ENCODE measurements around the gene UBQLN2.

UBQLN2 gene

DNA sequence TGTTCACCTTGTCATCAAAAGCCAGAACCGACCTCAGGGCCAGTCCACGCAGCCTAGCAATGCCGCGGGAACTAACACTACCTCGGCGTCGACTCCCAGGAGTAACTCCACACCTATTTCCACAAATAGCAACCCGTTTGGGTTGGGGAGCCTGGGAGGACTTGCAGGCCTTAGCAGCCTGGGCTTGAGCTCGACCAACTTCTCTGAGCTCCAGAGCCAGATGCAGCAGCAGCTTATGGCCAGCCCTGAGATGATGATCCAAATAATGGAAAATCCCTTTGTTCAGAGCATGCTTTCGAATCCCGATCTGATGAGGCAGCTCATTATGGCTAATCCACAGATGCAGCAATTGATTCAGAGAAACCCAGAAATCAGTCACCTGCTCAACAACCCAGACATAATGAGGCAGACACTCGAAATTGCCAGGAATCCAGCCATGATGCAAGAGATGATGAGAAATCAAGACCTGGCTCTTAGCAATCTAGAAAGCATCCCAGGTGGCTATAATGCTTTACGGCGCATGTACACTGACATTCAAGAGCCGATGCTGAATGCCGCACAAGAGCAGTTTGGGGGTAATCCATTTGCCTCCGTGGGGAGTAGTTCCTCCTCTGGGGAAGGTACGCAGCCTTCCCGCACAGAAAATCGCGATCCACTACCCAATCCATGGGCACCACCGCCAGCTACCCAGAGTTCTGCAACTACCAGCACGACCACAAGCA is 898 bp downstream of the UBQLN2 start:
- H3K36me3 ChIP-seq (ENCODE audit: control insufficient read depth, low read length): peaks cover 33% of the 10 kb centered on the region
- no peaks in the 10 kb centered on the region for H3K9me2 ChIP-seq (replicated peaks; ENCODE audit: control insufficient read depth, low read length)
- H3K9me3 ChIP-seq (ENCODE audit: control insufficient read depth, insufficient read depth, low read length): no peaks in the 10 kb centered on the region
- H3K27me3 ChIP-seq (ENCODE audit: control insufficient read depth, low read length): no peaks in the 10 kb centered on the region
- no peak for TF ChIP-seq EZH2phosphoT487 (IDR thresholded peaks at IDR 0.05; ENCODE audit: borderline replicate concordance, low read length)
- TF ChIP-seq, protein P1, sequence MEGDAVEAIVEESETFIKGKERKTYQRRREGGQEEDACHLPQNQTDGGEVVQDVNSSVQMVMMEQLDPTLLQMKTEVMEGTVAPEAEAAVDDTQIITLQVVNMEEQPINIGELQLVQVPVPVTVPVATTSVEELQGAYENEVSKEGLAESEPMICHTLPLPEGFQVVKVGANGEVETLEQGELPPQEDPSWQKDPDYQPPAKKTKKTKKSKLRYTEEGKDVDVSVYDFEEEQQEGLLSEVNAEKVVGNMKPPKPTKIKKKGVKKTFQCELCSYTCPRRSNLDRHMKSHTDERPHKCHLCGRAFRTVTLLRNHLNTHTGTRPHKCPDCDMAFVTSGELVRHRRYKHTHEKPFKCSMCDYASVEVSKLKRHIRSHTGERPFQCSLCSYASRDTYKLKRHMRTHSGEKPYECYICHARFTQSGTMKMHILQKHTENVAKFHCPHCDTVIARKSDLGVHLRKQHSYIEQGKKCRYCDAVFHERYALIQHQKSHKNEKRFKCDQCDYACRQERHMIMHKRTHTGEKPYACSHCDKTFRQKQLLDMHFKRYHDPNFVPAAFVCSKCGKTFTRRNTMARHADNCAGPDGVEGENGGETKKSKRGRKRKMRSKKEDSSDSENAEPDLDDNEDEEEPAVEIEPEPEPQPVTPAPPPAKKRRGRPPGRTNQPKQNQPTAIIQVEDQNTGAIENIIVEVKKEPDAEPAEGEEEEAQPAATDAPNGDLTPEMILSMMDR (IDR thresholded peaks at IDR 0.05; ENCODE audit: low read depth, low read length, poor library complexity, severe bottlenecking): no peak
- H3K4me2 ChIP-seq (ENCODE audit: low read length): peak overlapping the region; percentile 86
- peaks cover 3% of the 10 kb centered on the region; the same call in 1 of the 2 replicates for H4K20me1 ChIP-seq (ENCODE audit: control insufficient read depth, insufficient read depth, low read depth, low read length)
- peak overlapping the region; percentile 92 for H3K4me3 ChIP-seq (ENCODE audit: low read length)
- peaks cover 59% of the 10 kb centered on the region for H3K79me2 ChIP-seq (ENCODE audit: control insufficient read depth, low read length)
- peak overlapping the region; percentile 85 for H3K27ac ChIP-seq (ENCODE audit: low read depth, low read length)
- peaks cover 14% of the 10 kb centered on the region for H3K4me1 ChIP-seq (ENCODE audit: control insufficient read depth, low read length)
- H3F3A ChIP-seq (ENCODE audit: control insufficient read depth, insufficient read depth): 0 out of 2 replicates have a peak, but pooled peaks cover 5% of the 10 kb centered on the region

DNA sequence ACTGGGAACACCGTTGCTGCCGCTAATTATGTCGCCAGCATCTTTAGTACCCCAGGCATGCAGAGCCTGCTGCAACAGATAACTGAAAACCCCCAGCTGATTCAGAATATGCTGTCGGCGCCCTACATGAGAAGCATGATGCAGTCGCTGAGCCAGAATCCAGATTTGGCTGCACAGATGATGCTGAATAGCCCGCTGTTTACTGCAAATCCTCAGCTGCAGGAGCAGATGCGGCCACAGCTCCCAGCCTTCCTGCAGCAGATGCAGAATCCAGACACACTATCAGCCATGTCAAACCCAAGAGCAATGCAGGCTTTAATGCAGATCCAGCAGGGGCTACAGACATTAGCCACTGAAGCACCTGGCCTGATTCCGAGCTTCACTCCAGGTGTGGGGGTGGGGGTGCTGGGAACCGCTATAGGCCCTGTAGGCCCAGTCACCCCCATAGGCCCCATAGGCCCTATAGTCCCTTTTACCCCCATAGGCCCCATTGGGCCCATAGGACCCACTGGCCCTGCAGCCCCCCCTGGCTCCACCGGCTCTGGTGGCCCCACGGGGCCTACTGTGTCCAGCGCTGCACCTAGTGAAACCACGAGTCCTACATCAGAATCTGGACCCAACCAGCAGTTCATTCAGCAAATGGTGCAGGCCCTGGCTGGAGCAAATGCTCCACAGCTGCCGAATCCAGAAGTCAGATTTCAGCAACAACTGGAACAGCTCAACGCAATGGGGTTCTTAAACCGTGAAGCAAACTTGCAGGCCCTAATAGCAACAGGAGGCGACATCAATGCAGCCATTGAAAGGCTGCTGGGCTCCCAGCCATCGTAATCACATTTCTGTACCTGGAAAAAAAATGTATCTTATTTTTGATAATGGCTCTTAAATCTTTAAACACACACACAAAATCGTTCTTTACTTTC is 1.8 kb downstream of the UBQLN2 start:
- Histone ChIP-seq H3F3A (ENCODE audit: control insufficient read depth, insufficient read depth) (0 out of 2 replicates have a peak, but pooled peaks cover 5% of the 10 kb centered on the region), H3K4me1 (ENCODE audit: control insufficient read depth, low read length) (peaks cover 14% of the 10 kb centered on the region), H3K9me3 (ENCODE audit: control insufficient read depth, insufficient read depth, low read length) (no peaks in the 10 kb centered on the region), H3K36me3 (ENCODE audit: control insufficient read depth, low read length) (peaks cover 39% of the 10 kb centered on the region), H3K79me2 (ENCODE audit: control insufficient read depth, low read length) (peaks cover 59% of the 10 kb centered on the region), H3K4me3 (ENCODE audit: low read length) (peak overlapping the region; percentile 92), H3K9me2 (replicated peaks; ENCODE audit: control insufficient read depth, low read length) (no peaks in the 10 kb centered on the region), H4K20me1 (ENCODE audit: control insufficient read depth, insufficient read depth, low read depth, low read length) (peaks cover 3% of the 10 kb centered on the region; the same call in 1 of the 2 replicates), H3K27ac (ENCODE audit: low read depth, low read length) (peak overlapping the region; percentile 85; the same call in 1 of the 2 replicates), H3K4me2 (ENCODE audit: low read length) (peak overlapping the region; percentile 86), H3K27me3 (ENCODE audit: control insufficient read depth, low read length) (no peaks in the 10 kb centered on the region)
- TF ChIP-seq, protein P1 (IDR thresholded peaks at IDR 0.05; ENCODE audit: low read depth, low read length, poor library complexity, severe bottlenecking): no peak
- TF ChIP-seq EZH2phosphoT487 (IDR thresholded peaks at IDR 0.05; ENCODE audit: borderline replicate concordance, low read length): no peak

DNA sequence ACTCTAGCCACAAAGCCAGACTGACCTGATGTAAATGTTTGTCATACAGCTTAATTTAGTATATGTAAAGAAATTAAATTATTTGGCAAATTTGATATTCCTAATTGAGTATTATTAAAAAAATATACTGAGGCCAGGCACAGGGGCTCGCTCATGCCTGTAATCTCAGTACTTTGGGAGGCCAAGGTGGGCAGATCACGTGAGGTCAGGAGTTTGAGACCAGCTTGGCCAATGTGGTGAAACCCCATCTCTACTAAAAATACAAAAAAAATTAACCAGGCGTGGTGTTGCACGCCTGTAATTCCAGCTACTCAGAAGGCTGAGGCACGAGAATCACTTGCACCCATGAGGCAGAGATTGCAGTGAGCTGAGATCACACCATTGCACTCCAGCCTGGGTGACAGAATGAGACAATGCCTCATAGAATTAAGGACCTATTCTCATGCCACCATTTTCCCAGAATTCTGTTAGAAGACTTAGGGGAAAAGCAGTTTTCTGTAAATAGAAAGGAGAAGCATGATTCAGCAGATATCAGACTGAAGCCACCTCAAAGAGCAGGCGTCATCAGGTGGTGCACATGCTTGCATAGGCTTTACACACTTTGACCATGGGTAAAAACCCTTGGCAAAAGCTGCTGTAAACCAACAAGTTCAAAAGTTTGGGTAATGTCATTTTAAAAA is 6.1 kb downstream of the UBQLN2 start:
- Histone ChIP-seq H3K79me2 (ENCODE audit: control insufficient read depth, low read length) (peaks cover 46% of the 10 kb centered on the region), H3K4me2 (ENCODE audit: low read length) (no peak overlapping the region), H3K9me2 (replicated peaks; ENCODE audit: control insufficient read depth, low read length) (no peaks in the 10 kb centered on the region), H3K4me3 (ENCODE audit: low read length) (no peak overlapping the region), H3K4me1 (ENCODE audit: control insufficient read depth, low read length) (peaks cover 14% of the 10 kb centered on the region), H3K9me3 (ENCODE audit: control insufficient read depth, insufficient read depth, low read length) (no peaks in the 10 kb centered on the region), H4K20me1 (ENCODE audit: control insufficient read depth, insufficient read depth, low read depth, low read length) (peaks cover 3% of the 10 kb centered on the region; the same call in 1 of the 2 replicates), H3K27me3 (ENCODE audit: control insufficient read depth, low read length) (no peaks in the 10 kb centered on the region), H3K36me3 (ENCODE audit: control insufficient read depth, low read length) (peaks cover 41% of the 10 kb centered on the region), H3K27ac (ENCODE audit: low read depth, low read length) (no peak overlapping the region), H3F3A (ENCODE audit: control insufficient read depth, insufficient read depth) (no peaks in the 10 kb centered on the region)
- TF ChIP-seq, protein P1 (IDR thresholded peaks at IDR 0.05; ENCODE audit: low read depth, low read length, poor library complexity, severe bottlenecking): no peak
- no peak for TF ChIP-seq EZH2phosphoT487 (IDR thresholded peaks at IDR 0.05; ENCODE audit: borderline replicate concordance, low read length)

Measured in DOHH2 (cell line).